ENCODE data around the gene MEAF6. TPM values are rescaled to one million over a fixed set of nuclear protein-coding genes. Genes with fewer than 3 reads are reported as not detected.

MEAF6 gene
- total and polyA plus RNA-seq, 8 donors = 47.7 to 94.7 (median 85.5) TPM

DNA sequence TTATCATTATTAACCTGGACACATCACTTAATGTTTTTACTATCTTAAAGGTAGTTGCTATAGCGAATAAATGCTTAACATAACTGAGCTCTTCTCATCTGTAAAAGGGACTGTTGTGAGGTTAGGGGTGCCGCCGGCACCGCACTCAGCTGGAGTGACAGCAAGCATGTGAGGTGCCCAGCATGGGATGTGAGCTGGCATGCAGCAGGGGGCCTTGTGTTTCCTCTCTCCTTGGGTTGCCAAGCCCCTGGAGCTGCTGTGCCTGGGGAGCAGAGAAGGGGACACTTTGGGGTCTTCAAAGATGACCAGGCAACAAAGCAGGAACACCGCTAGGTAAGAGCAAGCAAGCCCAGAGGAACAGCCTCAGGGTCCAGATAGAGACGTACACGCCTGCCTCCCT lies 42.3 kb downstream of the MEAF6 start:
- H3K27me3 ChIP-seq = no peaks in the 10 kb centered on the region
- no peak for ATAC-seq
- intact Hi-C loops (cut with DNase I) = no loop called here
- H3K27ac ChIP-seq = peak overlapping the region; percentile 84 to 94
- H3K4me1 ChIP-seq = peaks cover 27 to 54% of the 10 kb centered on the region in 2 donors
- no peak overlapping the region for H3K4me3 ChIP-seq
- no peak for TF ChIP-seq CTCF (IDR thresholded peaks at IDR 0.05)
- no peaks in the 10 kb centered on the region for H3K9me3 ChIP-seq
- DNase-seq = no peak
- H3K36me3 ChIP-seq = peaks cover 0 to 18% of the 10 kb centered on the region in 2 donors

DNA sequence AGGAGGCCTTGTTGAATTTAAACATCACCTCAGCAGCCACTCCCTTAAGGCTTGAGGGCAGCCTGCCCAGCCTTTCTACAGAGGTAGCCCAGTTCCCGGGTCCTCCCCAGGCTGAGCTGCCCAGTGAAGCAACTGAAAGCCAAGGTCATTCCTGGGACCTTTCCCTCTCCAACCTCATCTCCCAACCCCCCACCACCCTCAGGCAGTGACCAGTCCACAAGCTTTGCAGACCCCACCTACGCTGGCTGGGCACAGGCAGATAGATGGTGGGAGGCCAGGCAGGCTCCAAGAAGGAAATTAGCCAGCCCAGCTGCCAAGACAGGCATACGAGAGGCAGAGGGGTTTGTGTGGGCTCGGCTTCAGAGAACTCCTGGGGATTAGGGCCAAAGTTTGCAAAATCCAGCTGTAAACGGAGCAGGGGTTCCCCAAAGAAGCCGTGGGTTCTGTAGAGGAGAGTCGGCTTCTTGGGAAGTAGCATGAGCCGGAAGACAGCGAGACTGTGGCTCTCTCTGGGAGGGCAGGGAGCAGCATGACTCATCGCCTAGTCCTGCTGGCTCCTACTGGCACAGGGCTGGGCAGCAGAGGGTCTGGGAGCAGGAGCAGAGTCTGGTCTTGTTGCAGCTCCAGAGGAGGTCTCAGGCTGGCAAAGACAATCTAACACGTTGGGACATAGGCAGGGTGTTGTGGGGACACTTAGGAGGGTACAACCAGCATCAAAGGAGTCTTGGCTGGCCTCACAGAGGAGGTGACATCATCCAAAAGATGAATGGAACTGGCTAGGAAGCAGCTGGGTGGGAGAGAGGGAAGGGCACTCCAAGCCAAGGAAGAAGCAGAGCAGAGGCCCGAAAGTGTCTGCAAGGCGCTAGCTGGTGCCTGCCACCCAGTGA lies 43.0 kb downstream of the MEAF6 start:
- intact Hi-C loops (cut with DNase I) = no loop called here
- no peak for TF ChIP-seq CTCF (IDR thresholded peaks at IDR 0.05)
- Histone ChIP-seq H3K4me3 (no peak overlapping the region), H3K27ac (peak overlapping the region; percentile 84 to 94), H3K27me3 (no peaks in the 10 kb centered on the region), H3K4me1 (peaks cover 20 to 47% of the 10 kb centered on the region in 2 donors), H3K36me3 (peaks cover 0 to 13% of the 10 kb centered on the region in 2 donors), H3K9me3 (no peaks in the 10 kb centered on the region)
- DNase-seq (peak in 3 of 4 donors; percentile 40 to 86 (median 84)), ATAC-seq (peak; percentile 60)

DNA sequence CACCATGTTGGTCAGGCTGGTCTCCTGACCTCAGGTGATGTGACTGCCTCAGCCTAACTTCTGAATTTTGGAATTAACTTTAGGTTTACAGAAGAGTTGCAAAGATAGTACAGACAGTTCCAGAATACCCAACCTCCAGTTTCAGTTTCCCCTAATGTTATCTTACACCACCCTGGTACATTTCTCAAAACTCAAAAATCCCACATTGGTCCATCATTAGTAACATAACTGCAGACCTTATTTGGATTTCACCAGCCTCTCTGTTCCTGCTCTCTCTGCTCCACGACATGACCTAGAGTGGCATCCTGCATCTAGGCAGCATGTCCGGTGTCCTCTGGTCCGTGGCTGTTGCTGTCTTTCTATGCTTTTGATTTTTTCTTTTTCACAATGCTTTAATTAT lies 45.2 kb downstream of the MEAF6 start:
- DNase-seq (no peak), ATAC-seq (no peak)
- no peaks in the 10 kb centered on the region for H3K9me3 ChIP-seq
- intact Hi-C loops (cut with DNase I) = no loop called here
- H3K4me3 ChIP-seq = no peak overlapping the region
- H3K27me3 ChIP-seq = no peaks in the 10 kb centered on the region
- TF ChIP-seq CTCF (IDR thresholded peaks at IDR 0.05) = no peak
- no peaks in the 10 kb centered on the region for H3K36me3 ChIP-seq
- H3K27ac ChIP-seq = no peak overlapping the region
- H3K4me1 ChIP-seq = peaks cover 4 to 33% of the 10 kb centered on the region in 2 donors

DNA sequence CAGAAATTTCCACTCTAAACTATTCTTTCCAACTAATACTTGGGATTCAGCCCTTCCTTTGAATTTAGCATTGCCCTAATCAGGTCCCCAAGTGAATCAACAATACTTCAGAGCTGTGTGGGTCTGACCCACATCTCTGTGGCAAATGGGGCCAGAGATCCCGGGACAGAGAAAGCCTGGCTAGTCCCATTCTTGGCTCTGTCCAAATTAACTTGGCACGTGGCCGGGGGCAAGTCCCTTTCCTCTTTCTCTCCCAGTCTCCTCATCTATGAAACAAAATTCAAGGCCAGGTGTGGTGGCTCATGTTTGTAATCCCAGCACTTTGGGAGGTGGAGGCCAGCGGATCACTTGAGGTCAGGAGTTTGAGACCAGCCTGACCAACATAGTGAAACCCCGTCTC lies 46.5 kb downstream of the MEAF6 start:
- no peak for ATAC-seq

More for the DNA sequence above, 46.5 kb downstream of the MEAF6 start:
- H3K27me3 ChIP-seq = no peaks in the 10 kb centered on the region
- H3K4me1 ChIP-seq = peaks cover 0 to 23% of the 10 kb centered on the region in 2 donors
- H3K4me3 ChIP-seq = no peak overlapping the region
- H3K9me3 ChIP-seq = no peaks in the 10 kb centered on the region
- H3K27ac ChIP-seq = no peak overlapping the region
- TF ChIP-seq CTCF (IDR thresholded peaks at IDR 0.05) = no peak
- no peaks in the 10 kb centered on the region for H3K36me3 ChIP-seq
- intact Hi-C loops (cut with DNase I) = no loop called here
- no peak for DNase-seq

Measured in left lung (tissue), 10 donors.